Measurements from ENCODE around the gene SH3D21. TPM values are rescaled to one million over a fixed set of nuclear protein-coding genes. Genes with fewer than 3 reads are reported as not detected.

Gene SH3D21
- total and polyA plus RNA-seq, 2 of the 8 experiments (the other 6 are each of a cell fraction or from before 2014, with no cell fraction given), result 3.4 to 8.6 TPM

GRCh38 chr1:36276688-36277087 lies 29.5 kb upstream of the SH3D21 start:
- Histone ChIP-seq H3K18ac (ENCODE audit: extremely low read depth, low read length) (no peak overlapping the region), H4K20me1 (replicated peaks in 1 of 2; ENCODE audit: control insufficient read depth in 1 of 2, insufficient read depth in 2 of 2, low read length in 2 of 2) (peaks cover 0 to 1% of the 10 kb centered on the region in 2 experiments), H3K14ac (ENCODE audit: insufficient read length) (no peak overlapping the region), H3K23me2 (ENCODE audit: low read depth, low read length) (no peaks in the 10 kb centered on the region), H2BK5ac (ENCODE audit: low read depth, low read length) (no peak overlapping the region), H2BK20ac (ENCODE audit: low read length) (no peak overlapping the region), H3K27me3 (replicated peaks in 1 of 4; ENCODE audit: control insufficient read depth in 3 of 4, extremely low read depth in 1 of 4, insufficient read depth in 3 of 4, low read length in 3 of 4) (no peaks in the 10 kb centered on the region), H4K5ac (ENCODE audit: insufficient read length, low read depth, low read length) (no peak overlapping the region), H3K79me1 (ENCODE audit: low read depth, low read length) (peaks cover 2% of the 10 kb centered on the region; the same call in 1 of the 2 replicates), H3K23ac (ENCODE audit: insufficient read length) (no peak overlapping the region), H3K4me3 (ENCODE audit: extremely low read depth in 1 of 4, insufficient read depth in 2 of 4, low read depth in 3 of 4, low read length in 4 of 4) (no peak overlapping the region), H3K4me2 (ENCODE audit: insufficient read depth in 1 of 2, low read depth in 2 of 2, low read length in 2 of 2) (no peak overlapping the region), H4K91ac (replicated peaks; ENCODE audit: insufficient read length, low read length) (no peak overlapping the region), H2BK12ac (ENCODE audit: low read depth, low read length) (no peak overlapping the region), H2AK5ac (ENCODE audit: low read depth, low read length) (no peak overlapping the region), H3K4ac (replicated peaks; ENCODE audit: insufficient read length, low read depth, low read length) (no peak overlapping the region), H4K8ac (ENCODE audit: extremely low read depth, insufficient read depth, low read length) (no peak overlapping the region), H3K4me1 (replicated peaks in 1 of 4; ENCODE audit: control insufficient read depth in 3 of 4, insufficient read depth in 4 of 4, low read length in 3 of 4) (no peaks in the 10 kb centered on the region), H3K9ac (replicated peaks in 1 of 4; ENCODE audit: extremely low read depth in 1 of 4, low read depth in 3 of 4, low read length in 3 of 4) (no peak overlapping the region), H3K9me3 (ENCODE audit: insufficient read depth in 2 of 2, low read depth in 1 of 2, low read length in 1 of 2) (no peaks in the 10 kb centered on the region), H2BK120ac (replicated peaks; ENCODE audit: low read depth, low read length) (no peak overlapping the region), H2AFZ (ENCODE audit: low read length) (no peak overlapping the region), H2BK15ac (ENCODE audit: low read length) (no peak overlapping the region), H3K27ac (ENCODE audit: low read depth, low read length) (no peak overlapping the region), H3K56ac (replicated peaks; ENCODE audit: insufficient read length, low read depth, low read length) (no peak overlapping the region), H3K79me2 (ENCODE audit: control insufficient read depth in 1 of 2, insufficient read depth in 2 of 2, low read length in 2 of 2) (peaks cover 0 to 39% of the 10 kb centered on the region in 2 experiments; a peak in 2 of 4 replicates), H3K36me3 (ENCODE audit: control insufficient read depth in 2 of 4, insufficient read depth in 4 of 4, low read length in 3 of 4) (peaks cover 0 to 17% (median 11%) of the 10 kb centered on the region in 4 experiments; a peak in 5 of 8 replicates)
- WGBS, 2 experiments (ENCODE audit: extremely low coverage in 1 of 2, insufficient coverage in 1 of 2, insufficient read length in 1 of 2, insufficient replicate concordance in 2 of 2, low coverage in 1 of 2, low lambda C conversion rate in 2 of 2, missing lambda C conversion rate in 1 of 2), result 98% methylated on average over 6 of the region's 6 CpGs; no CpG with 5 or more reads in 1 of the 2 experiments
- FAIRE-seq (no peak), DNase-seq (ENCODE audit: low read depth in 1 of 2, low spot score in 2 of 2) (no peak)
- ChIA-PET CTCF (ENCODE audit: partially characterized antibody) (interaction anchor here (0.6 to 1.3 kb wide), 3 partner anchors 9 to 67 kb away, joined by 3 to 7 read pairs (median 3); no protein-coding TSS in a partner anchor), POLR2A (ENCODE audit: partially characterized antibody) (interaction anchor here (0.6 to 1.2 kb wide), 6 partner anchors 13 to 97 kb away, joined by 3 to 7 read pairs (median 4); partner anchors contain the start of gene SH3D21)
- TF ChIP-seq BACH1 (IDR thresholded peaks at IDR 0.05; ENCODE audit: low read length) (no peak), SRF (IDR thresholded peaks at IDR 0.05; ENCODE audit: low read depth, low read length) (no peak), SAP30 (IDR thresholded peaks at IDR 0.05; ENCODE audit: insufficient read depth, insufficient replicate concordance, low read length) (no peak), SIN3A (conservative IDR thresholded peaks at IDR 0.05 in 1 of 2, IDR thresholded peaks at IDR 0.05 in 1 of 2; ENCODE audit: low read depth in 1 of 2, low read length in 2 of 2) (no peak), TEAD4 (IDR thresholded peaks at IDR 0.05; ENCODE audit: low read depth, low read length) (no peak), GABPA (IDR thresholded peaks at IDR 0.05; ENCODE audit: borderline replicate concordance, insufficient read depth, low read length) (no peak), ZNF274 (IDR thresholded peaks at IDR 0.05; ENCODE audit: borderline replicate concordance, extremely low read depth, low read length) (no peak), RFX5 (IDR thresholded peaks at IDR 0.05; ENCODE audit: borderline replicate concordance, low read depth, low read length) (no peak), SIX5 (IDR thresholded peaks at IDR 0.05; ENCODE audit: low read depth, low read length) (no peak), RNF2 (IDR thresholded peaks at IDR 0.05; ENCODE audit: borderline replicate concordance, low read depth, low read length, missing control alignments, poor library complexity, severe bottlenecking) (no peak), CREB1 (IDR thresholded peaks at IDR 0.05) (no peak), SP4 (IDR thresholded peaks at IDR 0.05; ENCODE audit: low read length) (no peak), EZH2 (IDR thresholded peaks at IDR 0.05; ENCODE audit: low read depth, low read length, severe bottlenecking) (no peak), CHD1 (IDR thresholded peaks at IDR 0.05; ENCODE audit: low read depth, low read length) (no peak)
